A549 treated with CORT108297 at 1 μM for 4 hours (cell line): ENCODE measurements around the gene CENPE. TPM values are rescaled to one million over a fixed set of nuclear protein-coding genes. Genes with fewer than 3 reads are reported as not detected.

ENCODE experiments used
- total RNA-seq: library from RNA; stranded (reverse); fragments of 200-300 nt; extraction: Qiagen RNA extraction; gene quantifications from 5 replicates; pipeline ENCODE4 v1.2.3, GENCODE V29; 2022

The CENPE gene, protein sequence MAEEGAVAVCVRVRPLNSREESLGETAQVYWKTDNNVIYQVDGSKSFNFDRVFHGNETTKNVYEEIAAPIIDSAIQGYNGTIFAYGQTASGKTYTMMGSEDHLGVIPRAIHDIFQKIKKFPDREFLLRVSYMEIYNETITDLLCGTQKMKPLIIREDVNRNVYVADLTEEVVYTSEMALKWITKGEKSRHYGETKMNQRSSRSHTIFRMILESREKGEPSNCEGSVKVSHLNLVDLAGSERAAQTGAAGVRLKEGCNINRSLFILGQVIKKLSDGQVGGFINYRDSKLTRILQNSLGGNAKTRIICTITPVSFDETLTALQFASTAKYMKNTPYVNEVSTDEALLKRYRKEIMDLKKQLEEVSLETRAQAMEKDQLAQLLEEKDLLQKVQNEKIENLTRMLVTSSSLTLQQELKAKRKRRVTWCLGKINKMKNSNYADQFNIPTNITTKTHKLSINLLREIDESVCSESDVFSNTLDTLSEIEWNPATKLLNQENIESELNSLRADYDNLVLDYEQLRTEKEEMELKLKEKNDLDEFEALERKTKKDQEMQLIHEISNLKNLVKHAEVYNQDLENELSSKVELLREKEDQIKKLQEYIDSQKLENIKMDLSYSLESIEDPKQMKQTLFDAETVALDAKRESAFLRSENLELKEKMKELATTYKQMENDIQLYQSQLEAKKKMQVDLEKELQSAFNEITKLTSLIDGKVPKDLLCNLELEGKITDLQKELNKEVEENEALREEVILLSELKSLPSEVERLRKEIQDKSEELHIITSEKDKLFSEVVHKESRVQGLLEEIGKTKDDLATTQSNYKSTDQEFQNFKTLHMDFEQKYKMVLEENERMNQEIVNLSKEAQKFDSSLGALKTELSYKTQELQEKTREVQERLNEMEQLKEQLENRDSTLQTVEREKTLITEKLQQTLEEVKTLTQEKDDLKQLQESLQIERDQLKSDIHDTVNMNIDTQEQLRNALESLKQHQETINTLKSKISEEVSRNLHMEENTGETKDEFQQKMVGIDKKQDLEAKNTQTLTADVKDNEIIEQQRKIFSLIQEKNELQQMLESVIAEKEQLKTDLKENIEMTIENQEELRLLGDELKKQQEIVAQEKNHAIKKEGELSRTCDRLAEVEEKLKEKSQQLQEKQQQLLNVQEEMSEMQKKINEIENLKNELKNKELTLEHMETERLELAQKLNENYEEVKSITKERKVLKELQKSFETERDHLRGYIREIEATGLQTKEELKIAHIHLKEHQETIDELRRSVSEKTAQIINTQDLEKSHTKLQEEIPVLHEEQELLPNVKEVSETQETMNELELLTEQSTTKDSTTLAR (N-terminal part only)
- 5.5 to 8.4 TPM (median 7.5 TPM) in 5 replicates for total RNA-seq

GRCh38 chr4:103198111-103198765, at the start of gene CENPE:
Gene CENPE (minus strand): TSS chr4:103198343. CDS start chr4:103198319, 24 bp downstream.

DNA sequence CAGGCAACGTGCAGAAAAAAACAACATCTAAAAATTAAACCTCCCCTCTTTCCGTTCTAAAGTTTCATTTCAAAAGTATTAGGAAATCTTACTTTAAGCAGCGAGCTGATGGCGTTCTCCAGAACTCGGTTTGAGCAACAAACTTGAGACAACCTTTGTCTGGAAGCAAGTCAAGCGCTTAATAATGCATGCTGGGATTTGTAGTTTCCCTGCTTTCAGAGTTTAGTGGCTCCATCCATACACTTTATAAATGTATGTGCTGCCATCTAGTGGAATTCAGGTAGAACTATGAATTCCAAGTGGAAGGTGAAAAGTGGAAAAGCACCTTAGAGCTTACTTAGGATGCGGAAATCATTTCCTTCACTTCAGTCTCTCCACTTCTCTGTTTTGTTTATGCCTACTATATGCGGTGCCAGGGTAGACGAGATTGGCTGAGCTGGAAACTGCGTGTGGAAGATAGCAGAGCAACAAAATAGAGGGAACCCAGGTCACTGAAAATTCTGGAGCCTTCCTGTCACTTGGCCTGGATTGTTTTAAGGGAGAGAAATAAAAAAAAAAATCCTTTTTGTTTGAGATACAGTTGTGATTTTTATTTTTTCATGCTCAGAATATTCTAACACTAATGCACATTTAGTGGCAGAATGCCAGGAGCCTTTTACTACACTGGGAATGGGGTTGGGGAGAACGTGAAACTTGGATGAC, 98.3 kb downstream of the CENPE start, which contains the start of gene BDH2:
BDH2 (minus strand) TSS at position 144 of the 702 bp plus-strand sequence. CDS start 3,580 bp downstream, outside the sequence.

DNA sequence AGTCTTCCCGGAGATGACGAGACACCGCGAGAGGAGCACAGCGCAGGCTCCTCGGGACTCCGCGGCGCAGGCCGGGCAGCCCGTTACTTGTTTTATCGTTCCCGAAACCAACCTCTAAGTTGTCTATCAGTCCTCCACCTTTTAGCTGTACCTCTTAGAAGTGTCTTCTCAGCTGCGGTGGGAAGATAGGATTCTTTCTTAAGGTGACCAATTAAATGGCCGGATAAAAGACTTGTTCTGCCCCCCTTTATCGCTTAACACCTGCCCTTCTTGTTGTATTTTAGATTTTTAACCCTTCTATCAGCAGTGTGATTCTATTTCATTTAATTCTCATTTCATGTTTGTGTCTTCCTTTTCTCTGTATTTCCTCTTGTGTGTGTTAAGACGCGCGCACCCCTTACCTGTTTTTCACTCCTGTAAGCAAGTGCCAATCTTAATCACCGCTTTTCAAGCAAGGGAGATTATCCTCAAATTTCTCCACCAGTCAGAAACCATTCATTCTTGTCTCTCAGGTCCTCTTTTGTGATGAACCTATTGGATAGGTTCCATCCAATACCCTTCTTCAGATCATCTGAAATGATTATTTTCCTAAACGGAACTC, 121.3 kb downstream of the CENPE start, which contains the start of gene SLC9B2:
SLC9B2 (minus strand) TSS at position 15 of the 601 bp plus-strand sequence. CDS start 9,211 bp downstream, outside the sequence.

Other genes with a start within 250 kb of the CENPE start
- gene SLC9B1, start 178.6 kb downstream of the CENPE start, total RNA-seq: 0.08 to 0.09 TPM in 2 of 5 replicates, not detected in the others
- gene SLC9B2, start 121.6 kb downstream of the CENPE start, total RNA-seq: 6.4 to 8.7 TPM (median 7.6 TPM) in 5 replicates
- 7.7 to 10.0 TPM (median 8.2 TPM) in 5 replicates for gene BDH2, start 98.5 kb downstream of the CENPE start, total RNA-seq